ENCODE results near the gene REEP1.
"Not testable (repeated sequence)": the region's sequence is repeated elsewhere in the genome, so short reads cannot be mapped to it uniquely, and the experiment has no call there.

Gene REEP1

DNA sequence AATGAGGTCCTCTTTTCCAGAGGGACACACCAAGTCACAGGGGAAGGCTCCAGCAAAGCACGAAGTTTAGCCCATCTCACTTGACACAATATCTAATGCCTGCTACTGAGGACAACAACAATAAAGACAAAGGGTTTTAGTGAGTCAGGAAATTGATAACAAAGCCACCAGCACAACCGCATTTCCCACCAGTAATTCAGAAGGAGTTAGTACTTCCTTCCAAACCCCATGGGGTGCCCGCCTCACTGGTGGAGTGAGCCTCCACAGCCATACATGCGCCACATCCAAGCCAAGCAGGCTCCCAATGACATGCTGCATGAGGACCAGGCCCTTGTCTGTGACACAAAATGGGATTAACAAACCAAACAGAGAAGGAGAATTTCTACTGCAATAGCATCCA, 98.1 kb downstream of the REEP1 start:
- no peak for DNase-seq

DNA sequence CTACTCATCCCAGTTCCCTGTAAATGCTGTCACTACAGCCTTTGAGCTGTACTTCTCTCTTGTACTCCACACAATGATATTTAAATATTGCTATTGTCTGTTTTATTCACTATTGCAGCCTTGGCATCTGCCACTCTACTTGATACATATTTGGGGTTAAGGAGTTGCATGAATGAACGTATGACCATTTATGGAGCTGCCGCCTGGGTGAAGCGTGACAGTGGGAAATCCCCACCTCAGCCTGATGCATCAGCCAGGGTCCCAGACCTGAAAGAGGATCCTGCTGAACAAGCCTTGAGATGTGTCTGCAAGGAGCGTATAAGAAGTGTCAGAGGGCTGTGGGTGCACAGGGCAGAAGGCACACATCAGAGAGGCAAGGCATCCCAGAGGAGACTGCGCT, 99.1 kb downstream of the REEP1 start:
- DNase-seq = no peak

DNA sequence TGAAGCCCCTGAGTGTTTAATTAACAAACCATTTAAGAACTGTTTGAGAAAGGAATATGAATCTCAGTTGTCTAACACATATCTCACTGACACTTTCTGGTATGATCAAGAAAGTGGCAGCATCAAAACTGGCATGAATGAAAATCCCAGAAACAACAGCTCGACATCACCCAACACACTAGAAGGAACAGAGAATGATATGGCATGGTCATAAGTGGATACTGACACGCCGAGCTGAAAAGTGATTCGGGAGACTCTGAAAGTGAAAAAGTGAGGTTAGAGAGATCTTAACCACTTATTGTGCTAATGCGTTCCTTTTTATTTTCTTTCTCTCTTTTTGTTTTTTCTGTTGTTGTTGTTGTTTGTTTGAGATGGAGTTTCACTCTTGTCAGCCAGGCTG, 100.3 kb downstream of the REEP1 start:
- DNase-seq = no peak

DNA sequence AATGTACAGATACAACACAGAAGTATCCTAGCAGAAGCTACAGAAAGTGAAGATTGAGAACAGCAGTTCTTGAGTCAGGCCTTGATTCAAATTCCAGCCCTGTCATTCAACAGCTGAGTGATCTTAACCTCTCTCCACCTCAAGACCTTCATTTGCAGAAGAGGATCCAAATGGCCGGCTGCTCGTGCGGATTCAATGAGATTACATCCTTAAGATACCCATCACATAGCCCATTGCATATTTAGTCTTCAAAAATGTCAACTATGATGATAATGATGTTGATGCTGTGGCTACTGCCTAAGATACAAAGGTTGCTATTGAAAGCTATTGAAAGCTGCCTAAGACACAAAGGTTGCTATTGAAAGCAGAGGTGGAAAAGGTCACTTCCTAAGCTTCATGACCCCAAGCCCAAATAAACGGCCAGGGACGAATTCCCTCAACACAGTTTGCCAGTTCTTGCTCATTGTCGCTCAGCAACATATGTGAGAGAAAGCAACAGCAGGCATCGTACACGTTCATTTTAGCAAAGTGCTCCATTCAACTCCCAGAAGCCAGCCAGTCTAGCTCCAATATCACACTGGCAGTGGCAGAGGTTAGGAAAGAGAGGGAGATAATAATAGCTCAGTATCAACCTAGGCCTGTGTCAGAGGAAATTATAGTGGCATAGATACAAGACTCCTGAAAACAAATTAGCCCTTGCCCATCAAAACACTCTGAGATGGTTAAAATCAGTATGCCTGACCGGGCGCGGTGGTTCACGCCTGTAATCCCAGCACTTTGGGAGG, 102.0 kb downstream of the REEP1 start:
- DNase-seq = no peak

DNA sequence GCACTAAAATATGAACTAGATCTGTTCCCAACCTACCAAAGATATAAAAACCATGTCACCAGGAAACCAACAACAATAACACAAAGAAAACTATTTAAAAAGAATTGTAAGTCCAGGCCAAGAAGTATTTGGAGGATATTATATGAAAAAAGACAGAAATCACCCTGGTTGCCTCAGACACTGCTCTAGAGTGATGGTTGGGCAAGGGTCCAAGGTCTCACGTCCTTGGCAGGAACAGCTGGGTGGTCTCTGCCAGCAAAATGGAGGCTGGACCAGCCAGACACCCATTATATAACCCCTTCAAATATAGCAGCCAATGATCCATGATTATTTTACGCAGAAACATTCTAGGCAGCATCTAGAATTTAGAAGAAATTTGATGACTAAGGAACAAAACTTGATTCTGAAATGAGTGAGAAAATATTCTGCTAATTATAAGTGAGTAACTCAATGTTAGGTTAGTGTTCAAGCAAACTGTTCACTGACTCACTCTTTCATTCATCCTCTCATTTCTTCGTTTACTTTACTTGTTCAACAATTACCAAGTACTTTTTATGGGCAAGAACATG, 102.8 kb downstream of the REEP1 start:
- no peak for DNase-seq

DNA sequence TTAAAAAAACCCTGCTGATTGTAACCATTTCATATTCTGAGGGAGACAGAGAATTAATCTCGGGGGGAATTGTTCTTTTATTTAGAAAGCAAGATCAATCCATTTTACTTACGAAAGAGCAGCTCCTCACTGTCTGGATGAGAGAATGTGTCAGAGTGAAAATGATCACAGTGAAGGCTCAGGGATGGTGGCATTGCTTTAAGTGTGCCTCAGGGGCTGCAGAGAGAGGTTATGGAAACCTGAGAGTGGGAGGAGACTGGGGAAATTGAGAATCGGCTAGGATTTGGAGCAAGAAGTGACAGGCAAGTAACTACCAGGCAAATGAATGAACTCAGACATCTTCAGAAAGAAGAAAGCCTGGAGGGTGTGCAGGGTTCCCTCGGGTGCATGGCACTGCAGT, 104.0 kb downstream of the REEP1 start:
- no peak for DNase-seq

DNA sequence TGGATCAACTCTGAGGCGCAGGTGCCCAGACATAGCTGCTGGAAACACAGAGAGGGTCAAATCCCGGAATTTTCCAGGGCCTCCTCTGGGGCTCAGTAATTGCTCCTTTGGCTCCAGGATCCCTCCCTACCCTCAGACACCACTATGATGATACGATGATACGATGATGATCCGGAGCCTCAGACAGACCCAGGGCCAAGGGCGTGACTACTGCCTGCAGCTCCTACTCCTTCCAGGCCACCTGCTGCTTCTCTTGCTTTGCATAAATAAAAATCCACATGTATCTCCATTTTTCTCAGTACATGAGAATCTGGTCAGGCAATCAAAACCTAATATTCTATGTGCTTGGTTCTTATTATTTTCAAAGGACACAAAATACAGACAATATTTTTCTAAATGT, 104.5 kb downstream of the REEP1 start:
- no peak for DNase-seq

DNA sequence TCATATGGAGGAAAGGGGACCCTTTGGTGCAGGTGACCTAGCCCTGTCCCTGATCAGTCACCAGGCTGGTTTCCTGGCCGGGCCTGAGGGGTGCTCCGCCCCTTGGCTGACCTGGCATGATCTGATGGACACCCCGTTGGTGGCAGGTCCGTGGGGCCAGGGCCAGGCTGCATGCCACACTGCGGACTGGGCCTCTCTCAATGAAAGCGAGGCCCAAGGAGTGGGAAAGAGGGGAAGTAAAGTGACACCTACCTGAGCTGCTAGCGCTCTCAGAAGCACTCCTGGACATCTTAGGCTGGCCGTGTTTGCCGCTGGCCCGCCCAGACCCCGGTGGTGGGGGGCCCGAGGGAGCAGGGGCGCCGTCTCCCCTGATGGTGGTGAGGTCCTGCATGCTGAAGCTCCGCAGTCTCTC, 105.0 kb downstream of the REEP1 start:
- DNase-seq = no peak

DNA sequence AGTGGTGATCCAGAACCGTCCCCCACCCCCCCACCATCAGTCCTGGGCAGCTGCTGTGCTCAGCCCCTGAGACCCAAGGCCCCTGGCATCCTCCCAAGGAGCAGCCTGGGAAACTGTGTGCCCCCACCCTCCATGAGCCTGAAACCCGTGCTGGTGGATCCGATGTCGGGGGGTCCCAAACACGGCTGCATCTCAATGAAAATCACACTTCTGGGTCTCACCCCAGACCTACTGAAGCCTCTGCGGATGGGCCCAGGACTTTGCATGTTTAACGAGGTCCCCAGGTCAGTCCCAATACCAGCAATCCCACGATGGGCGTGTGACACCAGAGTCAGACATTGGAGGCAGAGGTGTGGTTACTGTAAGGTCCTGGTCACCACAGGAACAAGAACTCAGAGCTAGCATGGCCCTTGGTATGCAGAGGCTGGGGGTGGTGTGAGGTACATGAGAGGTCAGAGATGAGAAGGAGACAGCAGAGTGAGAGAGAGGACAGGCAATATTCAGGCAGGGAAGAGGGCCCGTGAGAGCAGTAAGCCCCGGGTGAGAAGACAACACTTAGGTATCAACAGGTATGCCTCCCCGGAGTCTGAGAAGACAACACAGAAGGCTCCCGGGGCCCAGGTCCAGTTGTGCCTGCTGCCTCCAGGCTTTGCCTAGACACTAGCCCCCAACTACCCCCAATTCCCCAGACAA, 105.6 kb downstream of the REEP1 start:
- DNase-seq = no peak

DNA sequence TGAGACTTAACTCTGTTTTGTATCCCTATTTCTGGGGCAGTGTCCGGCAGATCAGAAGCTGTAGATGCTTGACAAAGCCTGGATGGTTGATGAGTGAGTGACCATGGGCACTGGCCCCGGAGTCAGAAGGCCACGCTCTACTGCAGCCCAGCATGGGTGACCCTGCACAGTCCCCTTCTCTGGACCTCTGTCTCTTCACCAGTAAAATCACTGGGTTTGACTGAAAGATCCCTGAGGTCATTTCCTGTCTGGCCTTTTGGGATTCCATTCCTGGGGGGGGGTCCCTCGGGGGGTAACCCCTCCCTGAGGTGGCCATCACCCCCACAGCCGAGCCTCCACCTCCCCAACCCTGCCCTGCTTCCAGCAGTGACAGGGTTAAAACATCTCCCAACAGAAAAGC, 106.5 kb downstream of the REEP1 start:
- DNase-seq = no peak

DNA sequence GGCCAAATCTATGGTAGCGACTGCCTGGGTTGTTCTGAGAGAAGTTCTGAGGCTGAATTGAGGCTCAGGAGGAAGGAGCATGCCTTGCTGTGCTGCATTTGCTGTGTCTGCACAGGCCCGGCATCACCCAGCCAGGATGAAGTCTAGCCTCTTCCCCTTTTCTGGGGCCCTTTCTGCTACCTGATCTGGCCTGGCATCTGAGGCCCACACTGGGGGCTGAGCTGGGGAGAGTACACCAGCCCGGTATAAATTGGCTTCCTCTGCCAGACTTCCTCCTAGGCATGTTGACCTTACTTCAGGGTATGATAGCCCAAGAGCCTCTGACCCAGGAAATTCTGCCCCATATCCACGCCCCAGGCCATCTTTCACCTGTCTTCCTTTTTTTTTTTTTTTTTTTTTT, 108.2 kb downstream of the REEP1 start:
- DNase-seq = no peak

DNA sequence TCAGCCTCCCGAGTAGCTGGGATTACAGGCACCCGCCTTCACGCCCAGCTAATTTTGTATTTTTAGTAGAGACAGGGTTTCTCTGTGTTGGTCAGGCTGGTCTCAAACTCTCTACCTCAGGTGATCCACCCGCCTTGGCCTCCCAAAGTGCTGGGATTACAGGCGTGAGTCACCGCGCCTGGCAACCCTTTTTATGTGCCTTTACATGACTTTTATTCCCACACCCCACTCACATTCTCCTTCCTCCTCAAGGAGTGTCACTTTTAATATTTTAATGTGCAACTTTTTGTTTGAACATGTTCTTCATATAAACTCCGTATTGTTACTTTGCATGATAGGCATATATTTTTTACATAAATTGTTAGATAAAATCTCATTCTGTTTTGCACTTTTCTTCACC, 108.9 kb downstream of the REEP1 start:
- DNase-seq = not testable (repeated sequence)

DNA sequence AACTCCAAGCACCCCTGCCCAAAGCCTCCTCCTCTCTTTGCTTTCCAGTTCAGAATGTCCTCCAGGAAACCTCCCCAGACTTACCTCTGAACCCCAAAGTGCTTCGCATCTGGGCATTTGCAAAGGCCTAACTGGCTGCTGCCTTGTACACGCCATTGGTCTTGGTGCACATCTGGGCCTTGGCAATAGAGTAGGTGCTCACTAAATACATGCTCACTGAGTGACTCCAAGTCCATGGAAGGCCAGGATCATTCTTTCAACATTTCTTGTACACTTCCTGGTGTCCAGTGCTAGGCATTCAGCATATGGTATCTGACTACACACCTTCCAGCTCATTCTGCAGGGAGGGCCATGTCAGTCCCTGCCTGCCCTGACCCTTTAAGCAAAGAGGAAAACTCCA, 109.7 kb downstream of the REEP1 start:
- no peak for DNase-seq

DNA sequence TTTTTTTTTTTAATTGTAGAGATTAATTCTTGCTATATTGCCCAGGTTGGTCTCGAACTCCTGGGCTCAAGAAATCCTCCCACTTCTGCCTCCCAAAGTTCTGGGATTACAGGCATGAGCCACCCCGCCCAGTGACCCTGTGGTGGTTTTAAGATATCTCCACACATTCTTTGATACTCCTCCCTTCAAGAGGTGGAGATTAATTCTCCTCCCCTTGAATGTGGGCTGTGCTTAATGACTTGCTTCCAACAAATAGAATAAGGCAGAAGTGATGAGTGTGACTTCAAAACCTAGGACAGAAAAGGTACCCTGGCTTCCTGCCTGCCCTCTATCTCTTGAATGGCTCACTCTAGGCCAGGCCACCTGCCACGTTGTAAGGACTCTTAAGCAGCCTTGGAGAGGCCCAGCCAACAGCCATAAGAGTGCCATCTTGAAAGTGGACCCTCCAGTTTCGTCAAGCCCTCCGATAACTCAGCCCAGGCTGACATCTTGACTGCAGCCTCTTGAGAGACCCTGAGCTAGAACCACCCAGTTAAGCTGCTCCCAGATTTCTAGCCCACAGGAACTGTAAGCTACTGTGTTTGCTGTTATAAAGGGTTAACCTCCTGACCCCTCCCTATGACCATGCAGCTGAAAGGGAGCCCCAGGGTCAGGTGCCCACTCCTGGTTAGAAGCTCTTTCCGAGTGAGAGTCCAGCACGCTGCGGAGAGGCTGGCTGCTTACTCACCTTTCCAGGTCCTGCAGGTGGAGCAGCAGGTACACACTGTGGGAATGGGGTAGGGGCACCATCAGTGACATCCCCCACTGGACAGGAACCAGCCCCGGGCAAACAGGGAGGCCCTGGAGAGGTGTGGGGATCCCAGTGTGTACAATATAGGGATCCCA, 110.5 kb downstream of the REEP1 start:
- no peak for DNase-seq

DNA sequence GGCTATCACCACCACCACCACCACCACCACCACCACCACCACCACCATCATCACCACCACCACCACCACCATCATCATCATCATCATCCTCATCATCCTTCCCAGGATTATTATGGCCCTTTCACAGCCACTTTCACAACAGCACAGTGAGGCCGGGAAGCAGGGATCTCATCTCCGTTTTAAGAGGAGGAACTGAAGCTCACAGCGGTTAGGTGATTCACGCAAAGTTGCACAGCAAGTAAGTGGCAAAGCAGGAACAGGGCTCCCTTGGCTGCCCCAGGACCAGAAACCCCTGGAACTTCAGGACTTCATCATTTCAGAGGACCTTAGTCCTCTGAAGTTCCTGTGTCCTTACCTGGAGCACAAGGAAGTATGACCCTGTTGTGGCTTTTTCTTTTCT, 111.4 kb downstream of the REEP1 start:
- no peak for DNase-seq

DNA sequence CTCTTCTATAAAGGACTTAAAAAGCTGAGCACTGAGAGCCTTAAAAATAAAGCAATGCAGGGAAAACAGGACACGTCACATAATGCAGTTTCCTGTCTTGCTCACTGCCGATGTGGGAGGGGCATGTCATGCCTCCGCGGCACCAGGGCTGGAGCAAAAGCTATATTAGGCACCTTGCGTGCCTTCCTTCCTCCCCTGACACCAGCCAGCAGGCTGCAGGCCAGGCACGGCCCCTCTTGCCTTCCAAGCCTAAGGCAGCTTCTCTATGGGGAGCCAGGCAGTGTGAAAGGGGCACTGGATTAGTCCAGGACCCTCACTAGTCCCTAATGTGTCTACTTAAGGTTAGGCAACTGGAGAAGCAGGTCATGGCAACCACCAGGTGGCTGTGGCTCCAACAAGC, 111.8 kb downstream of the REEP1 start:
- no peak for DNase-seq

DNA sequence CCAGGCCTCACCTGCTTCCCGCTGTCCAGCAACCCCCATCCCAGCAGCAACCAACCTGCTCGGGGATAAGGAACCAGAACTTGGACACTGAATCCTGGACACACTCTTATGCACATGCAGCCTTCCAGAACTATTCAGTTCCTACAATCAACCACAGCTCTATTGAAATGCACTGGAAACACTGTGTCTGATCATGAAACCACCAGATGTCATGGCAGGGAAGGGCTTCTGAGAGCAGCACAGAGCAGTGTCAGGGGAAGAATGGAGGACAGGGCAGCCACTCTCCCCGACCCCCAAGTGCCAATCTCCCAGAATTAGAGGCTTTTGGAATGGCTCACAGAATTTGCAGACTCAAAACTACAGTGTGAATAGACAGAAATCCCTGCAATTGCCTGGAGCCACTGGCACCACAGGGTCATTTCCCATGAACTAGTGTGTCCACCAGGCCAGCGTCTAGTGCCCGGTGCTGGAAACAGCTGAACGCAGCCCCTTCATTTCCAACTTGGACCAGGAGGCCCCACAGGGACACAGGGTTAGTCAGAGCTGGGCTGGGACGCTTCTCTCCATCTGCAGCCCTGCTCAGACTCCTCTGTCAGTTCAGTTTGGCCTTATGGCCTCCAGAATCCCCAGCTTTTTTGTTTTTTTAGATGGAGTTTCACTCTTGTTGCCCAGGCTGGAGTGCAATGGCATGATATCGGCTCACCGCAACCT, 112.6 kb downstream of the REEP1 start:
- no peak for DNase-seq

DNA sequence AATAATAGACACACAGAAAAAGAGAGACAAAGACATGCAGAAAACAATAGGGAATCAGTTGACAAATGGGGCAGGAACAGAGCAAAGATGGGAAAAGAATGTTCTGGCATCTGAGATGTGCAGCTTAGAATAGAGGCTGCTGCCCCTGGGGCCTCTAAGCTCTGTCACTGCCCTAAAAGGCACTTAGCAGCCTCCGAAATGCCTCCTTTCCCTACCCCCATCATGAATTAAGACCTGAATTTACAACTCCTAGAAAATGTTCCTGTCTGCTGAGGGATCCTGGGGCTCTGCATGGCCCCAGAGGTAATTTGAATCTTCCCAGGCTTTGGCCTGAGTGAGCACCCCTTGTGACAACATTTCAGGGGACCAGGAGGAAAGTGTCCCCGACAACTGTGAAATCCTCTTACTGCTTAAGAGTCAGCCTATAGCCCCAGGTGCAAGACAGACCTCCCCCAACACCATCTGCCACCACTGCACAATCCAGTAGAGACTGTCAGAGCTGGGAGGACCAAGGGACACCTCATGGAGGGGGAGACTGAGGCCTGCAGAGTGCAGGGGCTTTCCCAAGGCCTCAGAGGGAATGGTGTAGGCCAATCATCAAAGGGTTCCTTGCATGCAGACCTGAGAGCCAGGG, 113.4 kb downstream of the REEP1 start:
- DNase-seq = no peak

DNA sequence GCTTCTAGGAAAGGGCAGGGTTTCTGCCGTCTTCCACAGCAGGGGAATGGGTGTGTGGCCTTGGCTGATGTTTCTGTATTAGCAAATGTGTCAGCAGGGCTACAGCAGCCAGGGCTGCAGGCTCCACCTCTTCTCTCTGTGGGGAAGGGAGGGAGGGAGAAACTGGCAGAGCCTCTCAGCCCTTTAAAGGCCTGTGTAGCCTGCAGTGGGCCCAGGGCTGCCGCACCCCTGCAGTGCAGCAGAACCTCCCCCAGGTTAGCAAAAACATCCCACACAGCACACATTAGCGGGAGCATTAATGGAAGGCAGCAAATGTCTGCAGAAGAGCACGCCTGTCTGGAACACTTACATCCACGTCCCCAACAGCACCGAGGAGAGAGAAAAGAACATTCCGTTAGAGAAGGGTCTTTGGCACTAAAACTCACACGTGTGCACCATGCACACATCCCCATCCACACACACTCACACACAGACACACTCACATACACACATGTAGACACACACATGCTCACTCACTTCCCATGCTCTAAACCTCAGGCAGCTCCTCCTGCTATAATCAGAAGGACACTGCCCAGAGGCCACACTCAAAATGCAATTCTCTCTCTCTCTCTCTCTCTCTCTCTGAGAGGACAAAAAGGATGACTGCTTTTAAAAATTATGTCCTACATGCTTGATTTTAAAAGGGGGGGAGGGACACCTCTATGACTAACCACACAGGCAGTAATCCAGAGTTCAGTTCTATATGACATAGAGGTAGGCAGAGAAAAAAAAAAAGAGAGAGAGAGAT, 114.1 kb downstream of the REEP1 start:
- DNase-seq = no peak

DNA sequence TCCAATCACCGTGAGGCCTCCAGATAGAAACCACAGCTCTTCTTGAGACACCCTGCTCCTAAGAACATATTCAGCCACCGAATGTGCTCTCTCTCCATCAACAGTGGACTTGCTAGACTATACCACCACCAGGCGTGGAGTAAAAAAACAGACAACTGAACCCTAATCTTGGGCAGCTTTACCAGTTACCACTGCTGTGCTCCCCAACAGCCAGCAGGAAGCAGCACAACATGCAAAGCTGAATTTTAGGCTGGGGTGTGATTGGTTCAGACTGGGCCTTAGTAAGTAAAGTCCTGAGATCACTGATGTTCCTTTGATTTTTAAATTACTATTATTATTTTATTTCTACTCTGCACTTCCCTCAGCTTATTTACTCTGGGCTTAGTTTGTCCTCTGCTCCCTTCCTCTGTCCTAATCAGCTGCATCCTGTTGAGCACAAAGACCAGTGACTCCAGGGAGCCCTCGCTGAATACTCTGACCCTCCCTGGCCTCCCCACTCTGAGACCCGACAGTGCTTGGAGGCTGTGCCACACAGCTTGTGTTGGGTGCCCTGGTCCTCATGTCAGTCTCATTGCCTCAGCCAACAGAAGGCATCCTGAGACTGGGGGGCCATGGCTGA, 116.3 kb downstream of the REEP1 start:
- DNase-seq = no peak

DNA sequence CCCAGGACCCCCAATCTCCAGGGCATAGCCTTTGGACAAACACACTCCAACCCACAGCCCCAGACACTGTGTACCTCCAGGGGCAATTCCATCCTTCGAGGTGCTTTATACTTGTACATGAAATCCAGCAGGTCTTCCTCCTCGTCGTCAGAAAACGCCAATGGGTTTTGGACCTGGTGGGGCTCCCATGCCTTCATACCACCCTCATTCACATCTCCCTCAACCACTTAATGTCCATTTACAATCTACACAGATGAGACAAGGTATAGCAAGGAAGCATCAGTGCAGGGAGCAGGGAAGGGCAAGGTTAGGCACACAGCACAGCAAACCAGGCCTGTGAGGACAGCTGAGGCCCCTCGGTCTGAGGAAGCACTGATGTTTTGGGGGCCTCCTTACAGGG, 117.5 kb downstream of the REEP1 start:
- DNase-seq = no peak
